OCI-LY1 (cell line): ENCODE measurements around the gene CASZ1.

ENCODE experiments used
- H2AFZ ChIP-seq: fragments of 200-600 bp; sonication (generic), shearing (Covaris generic); 2 replicates; pipeline ENCODE4 v1.6.0; 2014; ENCODE audit warnings: antibody characterized with exemption, mild to moderate bottlenecking, low read length
- H3F3A ChIP-seq: fragments of 200-600 bp; sonication (generic), shearing (Covaris generic); 2 replicates; pipeline ENCODE4 v1.6.0; 2014; ENCODE audit warnings: mild to moderate bottlenecking, antibody characterized with exemption, low read length, moderate library complexity; ENCODE audit not compliant: insufficient read depth
- H3K27ac ChIP-seq: fragments of 200-600 bp; sonication (generic); 2 replicates; pipeline ENCODE4 v1.5.1; 2014; ENCODE audit warnings: low read length, mixed run types, mild to moderate bottlenecking, low read depth; ENCODE audit not compliant: poor library complexity, severe bottlenecking
- H3K27me3 ChIP-seq: fragments of 200-600 bp; sonication (generic); 2 replicates; pipeline ENCODE4 v1.6.0; 2014; ENCODE audit warnings: antibody characterized with exemption, mild to moderate bottlenecking, low read length, moderate library complexity; ENCODE audit not compliant: insufficient read depth
- H3K36me3 ChIP-seq: fragments of 200-600 bp; sonication (generic); 2 replicates; pipeline ENCODE4 v1.6.1; 2014; ENCODE audit warnings: mild to moderate bottlenecking, antibody characterized with exemption, low read length, moderate library complexity, mixed read lengths; ENCODE audit not compliant: insufficient read depth
- H3K4me1 ChIP-seq: fragments of 200-600 bp; sonication (generic); 2 replicates; pipeline ENCODE4 v1.5.1; 2014; ENCODE audit warnings: mild to moderate bottlenecking, low read length, moderate library complexity; ENCODE audit not compliant: insufficient read depth, severe bottlenecking
- H3K4me2 ChIP-seq: fragments of 200-600 bp; sonication (generic), shearing (Covaris generic); 2 replicates; pipeline ENCODE4 v1.6.1; 2014; ENCODE audit warnings: low read length
- H3K4me3 ChIP-seq: fragments of 200-600 bp; sonication (generic); 2 replicates; pipeline ENCODE4 v1.5.1; 2014; ENCODE audit warnings: low read length, low read depth, mild to moderate bottlenecking, mixed read lengths; ENCODE audit not compliant: poor library complexity, severe bottlenecking
- H3K79me2 ChIP-seq: fragments of 200-600 bp; shearing (Covaris generic); 2 replicates; pipeline ENCODE4 v1.6.1; 2016; ENCODE audit warnings: mixed run types, low read length, mixed read lengths; ENCODE audit not compliant: insufficient read depth
- H3K9ac ChIP-seq: fragments of 200-600 bp; sonication (generic), shearing (Covaris generic); 2 replicates; pipeline ENCODE4 v1.6.1; 2014; ENCODE audit warnings: mild to moderate bottlenecking, low read length, mixed read lengths
- H3K9me2 ChIP-seq: fragments of 200-600 bp; sonication (generic), shearing (Covaris generic); 2 replicates; pipeline ENCODE4 v1.6.1; 2014; ENCODE audit warnings: low read depth, mild to moderate bottlenecking, low read length, mixed read lengths
- H3K9me3 ChIP-seq: fragments of 200-600 bp; shearing (Covaris generic); 2 replicates; pipeline ENCODE4 v1.6.1; 2014; ENCODE audit warnings: low read length, mixed read lengths
- H4K20me1 ChIP-seq: fragments of 200-600 bp; sonication (generic), shearing (Covaris generic); 2 replicates; pipeline ENCODE4 v1.6.0; 2016; ENCODE audit warnings: mild to moderate bottlenecking, low read length; ENCODE audit not compliant: insufficient read depth
- EZH2 ChIP-seq: fragments of 200-600 bp; sonication (generic), shearing (Covaris generic); IDR thresholded peaks from 2 replicates; pipeline ENCODE4 v1.8.0; 2017; ENCODE audit warnings: borderline replicate concordance, mixed run types, mild to moderate bottlenecking, antibody characterized with exemption, low read length, moderate library complexity, mixed read lengths
- TF ChIP-seq, protein P1 (sequence below): fragments of 200-600 bp; sonication (generic), shearing (Covaris generic); IDR thresholded peaks from 2 replicates; pipeline ENCODE4 v1.5.1; 2017; ENCODE audit warnings: mild to moderate bottlenecking, antibody characterized with exemption, low read length, moderate library complexity, mixed read lengths

Gene CASZ1

DNA sequence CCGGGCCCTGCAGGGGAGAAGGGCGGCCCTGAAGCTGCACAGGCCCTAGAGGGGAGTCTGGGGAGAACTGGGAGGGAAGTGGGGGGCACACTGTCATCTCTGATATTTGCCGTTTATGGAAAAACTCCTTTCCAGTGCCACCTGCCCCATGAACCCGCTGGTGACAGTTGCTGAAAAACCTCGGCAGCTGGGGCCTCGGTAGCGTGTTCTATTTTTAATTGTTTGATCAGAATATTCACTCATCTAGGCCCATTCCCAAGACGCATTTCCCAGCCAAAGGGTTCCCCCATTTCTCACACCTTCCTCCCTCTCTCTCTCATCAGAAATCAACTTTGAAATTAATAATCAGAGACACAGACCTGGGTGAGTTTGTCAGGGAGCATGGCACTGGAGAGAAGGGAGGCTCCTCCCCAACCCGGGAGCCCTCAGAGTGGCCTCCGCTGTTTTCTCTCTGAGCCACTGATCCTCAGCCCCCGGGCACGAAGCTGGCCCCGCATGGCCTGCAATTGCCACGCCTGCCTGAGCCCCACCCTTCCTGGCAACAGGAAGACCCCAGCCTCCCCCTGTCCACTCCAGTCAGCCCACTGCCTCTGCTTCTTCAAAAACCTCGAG lies 111.1 kb downstream of the CASZ1 start:
- Histone ChIP-seq H3K4me1 (no peaks in the 10 kb centered on the region), H3K79me2 (no peaks in the 10 kb centered on the region), H3K4me3 (no peak overlapping the region)

DNA sequence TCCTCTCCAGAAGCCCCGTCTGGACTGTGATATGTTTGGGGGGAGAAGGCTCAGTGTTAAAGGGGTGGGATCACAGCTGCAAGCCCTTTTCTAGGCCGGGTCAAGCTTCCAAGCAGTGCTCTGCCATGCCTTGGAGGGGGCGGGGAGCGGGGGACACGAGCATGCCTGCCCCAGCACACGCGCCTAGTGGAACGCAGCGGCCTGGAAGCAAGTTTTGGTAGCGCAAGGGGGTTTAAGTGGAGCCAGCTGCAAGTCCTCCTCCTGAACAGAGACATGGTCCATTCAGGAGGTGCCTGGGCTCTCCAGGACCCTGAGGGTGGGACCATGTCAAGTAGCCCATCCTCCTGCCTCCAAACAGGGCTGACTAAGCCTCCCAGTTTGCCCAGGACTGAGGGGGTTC lies 112.2 kb downstream of the CASZ1 start:
- Histone ChIP-seq H4K20me1 (no peaks in the 10 kb centered on the region), H3K36me3 (no peaks in the 10 kb centered on the region), H3K27ac (no peak overlapping the region), H3K4me2 (no peak overlapping the region), H3K9me3 (no peaks in the 10 kb centered on the region), H3K27me3 (peaks cover 3% of the 10 kb centered on the region; the same call in 1 of the 2 replicates), H3K9ac (no peak overlapping the region), H3K79me2 (no peaks in the 10 kb centered on the region), H2AFZ (no peak overlapping the region), H3F3A (no peaks in the 10 kb centered on the region), H3K4me1 (no peaks in the 10 kb centered on the region), H3K4me3 (no peak overlapping the region), H3K9me2 (no peaks in the 10 kb centered on the region)
- TF ChIP-seq, protein P1, sequence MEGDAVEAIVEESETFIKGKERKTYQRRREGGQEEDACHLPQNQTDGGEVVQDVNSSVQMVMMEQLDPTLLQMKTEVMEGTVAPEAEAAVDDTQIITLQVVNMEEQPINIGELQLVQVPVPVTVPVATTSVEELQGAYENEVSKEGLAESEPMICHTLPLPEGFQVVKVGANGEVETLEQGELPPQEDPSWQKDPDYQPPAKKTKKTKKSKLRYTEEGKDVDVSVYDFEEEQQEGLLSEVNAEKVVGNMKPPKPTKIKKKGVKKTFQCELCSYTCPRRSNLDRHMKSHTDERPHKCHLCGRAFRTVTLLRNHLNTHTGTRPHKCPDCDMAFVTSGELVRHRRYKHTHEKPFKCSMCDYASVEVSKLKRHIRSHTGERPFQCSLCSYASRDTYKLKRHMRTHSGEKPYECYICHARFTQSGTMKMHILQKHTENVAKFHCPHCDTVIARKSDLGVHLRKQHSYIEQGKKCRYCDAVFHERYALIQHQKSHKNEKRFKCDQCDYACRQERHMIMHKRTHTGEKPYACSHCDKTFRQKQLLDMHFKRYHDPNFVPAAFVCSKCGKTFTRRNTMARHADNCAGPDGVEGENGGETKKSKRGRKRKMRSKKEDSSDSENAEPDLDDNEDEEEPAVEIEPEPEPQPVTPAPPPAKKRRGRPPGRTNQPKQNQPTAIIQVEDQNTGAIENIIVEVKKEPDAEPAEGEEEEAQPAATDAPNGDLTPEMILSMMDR: no peak
- TF ChIP-seq EZH2: no peak

More for the DNA sequence above, 111.1 kb downstream of the CASZ1 start:
- Histone ChIP-seq H3K27me3 (peaks cover 3% of the 10 kb centered on the region; the same call in 1 of the 2 replicates), H3K36me3 (no peaks in the 10 kb centered on the region), H4K20me1 (no peaks in the 10 kb centered on the region), H3K9ac (no peak overlapping the region), H2AFZ (no peak overlapping the region), H3K9me2 (no peaks in the 10 kb centered on the region), H3F3A (no peaks in the 10 kb centered on the region), H3K27ac (no peak overlapping the region), H3K9me3 (no peaks in the 10 kb centered on the region), H3K4me2 (no peak overlapping the region)
- TF ChIP-seq EZH2: no peak
- TF ChIP-seq, protein P1: no peak

DNA sequence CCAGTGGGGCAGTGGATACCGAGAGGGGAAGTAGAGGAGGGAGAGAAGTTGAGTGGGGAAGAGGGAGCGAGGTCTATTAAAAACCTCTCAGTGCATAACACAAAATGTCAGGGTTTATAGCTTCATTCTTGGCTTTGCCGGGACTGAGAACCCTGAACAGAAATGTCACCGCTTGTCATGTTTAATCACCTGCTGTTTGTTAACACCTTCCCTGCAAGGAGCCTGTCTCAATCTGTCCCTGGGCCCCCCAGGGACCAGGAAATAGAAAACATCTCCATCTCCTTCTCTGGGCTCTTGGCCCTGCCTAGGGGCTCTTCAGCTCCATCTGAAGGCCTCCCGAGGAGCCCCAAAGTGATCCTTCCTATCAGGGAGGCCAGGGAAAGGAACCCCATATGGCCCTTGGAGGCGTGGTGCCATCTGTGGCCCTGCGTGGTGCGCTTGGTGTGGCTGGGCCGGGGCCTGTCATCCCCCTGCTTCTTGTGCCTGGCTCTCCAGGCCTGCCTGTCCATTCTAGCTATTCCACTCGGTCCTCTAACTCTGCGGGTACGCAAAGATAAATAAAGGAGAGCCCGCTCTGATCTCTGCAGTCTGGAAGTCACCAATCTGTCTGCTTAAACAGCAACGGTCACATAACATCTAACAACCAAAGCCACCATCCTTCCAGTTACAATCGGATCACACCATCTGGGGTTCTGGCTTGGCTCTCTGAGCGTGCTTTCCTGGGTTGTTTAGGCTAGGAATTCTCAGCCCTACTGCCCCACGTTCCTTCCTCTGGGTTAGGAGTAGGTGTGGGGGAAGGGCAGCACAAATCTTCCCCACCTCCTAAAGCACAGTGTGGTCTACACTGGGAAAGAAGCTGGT lies 113.8 kb downstream of the CASZ1 start:
- Histone ChIP-seq H3K9me3 (no peaks in the 10 kb centered on the region), H3K27ac (no peak overlapping the region), H3K79me2 (no peaks in the 10 kb centered on the region), H2AFZ (no peak overlapping the region), H3K36me3 (no peaks in the 10 kb centered on the region), H3K27me3 (0 out of 2 replicates have a peak, but pooled peaks cover 3% of the 10 kb centered on the region), H3K9ac (no peak overlapping the region), H3K4me1 (no peaks in the 10 kb centered on the region), H3K9me2 (no peaks in the 10 kb centered on the region), H4K20me1 (no peaks in the 10 kb centered on the region), H3K4me3 (no peak overlapping the region), H3F3A (no peaks in the 10 kb centered on the region), H3K4me2 (no peak overlapping the region)
- TF ChIP-seq, protein P1: no peak
